Endometrial microvascular endothelial cells (primary cell): ENCODE results near the gene AZGP1. TPM values are rescaled to one million over a fixed set of nuclear protein-coding genes. Genes with fewer than 3 reads are reported as not detected.
"Not testable (repeated sequence)": the region's sequence is repeated elsewhere in the genome, so short reads cannot be mapped to it uniquely, and the experiment has no call there.

Experiments
- in situ Hi-C: cut with HindIII; loops from 2 replicates; pipeline ENCODE4 v1.10.0; 2017; ENCODE audit warnings: low sequenced_read_pairs, low pct_unique_long_range_greater_than_20kb; ENCODE audit errors: inconsistent ontology term
- total RNA-seq: library from RNA; depleted of rRNA; stranded (reverse); fragments of >200 nt; gene quantifications from one replicate; pipeline ENCODE4 v1.2.3, GENCODE V29; 2015; ENCODE audit errors: inconsistent ontology term

AZGP1 gene
- total RNA-seq, 1 donor from 2014 or later: not detected

DNA sequence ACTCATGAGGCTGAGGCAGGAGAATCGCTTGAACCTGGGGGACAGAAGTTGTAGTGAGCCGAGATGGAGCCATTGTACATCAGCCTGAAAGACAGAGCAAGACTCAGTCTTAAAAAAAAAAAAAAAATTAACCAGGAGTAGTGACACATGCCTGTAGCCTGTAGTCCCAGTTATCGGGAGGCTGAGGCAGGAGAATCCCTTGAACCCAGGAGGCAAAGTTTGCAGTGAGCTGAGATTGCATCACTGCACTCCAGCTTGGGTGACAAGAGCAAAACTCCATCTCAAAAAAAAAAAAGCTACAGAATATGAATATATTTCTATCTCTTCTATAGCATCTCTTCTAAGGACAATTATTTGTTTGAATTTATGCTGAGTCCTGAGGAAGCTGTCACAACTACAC lies 6.5 kb downstream of the AZGP1 start:
- in situ Hi-C loops: no loop called here

DNA sequence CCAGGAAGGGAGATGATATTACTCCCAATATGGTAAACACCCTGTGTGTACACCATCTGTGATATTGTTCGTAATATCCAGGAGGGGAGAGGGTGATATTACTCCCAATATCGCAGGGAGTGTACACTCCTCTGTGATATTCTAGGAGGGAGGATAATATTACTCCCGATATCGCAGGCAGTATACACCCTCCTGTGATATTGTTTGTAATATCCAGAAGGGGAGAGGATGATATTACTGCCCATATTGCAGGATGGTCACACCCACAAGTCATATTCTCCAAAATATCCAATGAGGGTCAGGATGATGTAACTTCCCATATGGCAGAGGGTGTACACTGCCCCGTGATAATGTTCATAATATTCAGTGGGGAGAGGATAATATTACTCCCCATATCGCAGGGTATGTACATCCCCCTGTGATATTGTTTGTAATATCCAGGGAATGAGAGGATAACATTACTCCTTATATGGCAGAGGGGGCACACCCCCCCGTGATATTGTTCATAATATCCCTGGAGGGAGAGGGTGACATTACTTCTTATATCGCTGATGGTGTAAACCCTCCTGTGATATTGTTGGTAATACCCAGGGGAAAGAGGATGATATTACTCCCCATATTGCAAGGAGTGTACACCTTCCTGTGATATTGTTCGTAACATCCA lies 17.1 kb downstream of the AZGP1 start:
- in situ Hi-C loops: no loop called here

DNA sequence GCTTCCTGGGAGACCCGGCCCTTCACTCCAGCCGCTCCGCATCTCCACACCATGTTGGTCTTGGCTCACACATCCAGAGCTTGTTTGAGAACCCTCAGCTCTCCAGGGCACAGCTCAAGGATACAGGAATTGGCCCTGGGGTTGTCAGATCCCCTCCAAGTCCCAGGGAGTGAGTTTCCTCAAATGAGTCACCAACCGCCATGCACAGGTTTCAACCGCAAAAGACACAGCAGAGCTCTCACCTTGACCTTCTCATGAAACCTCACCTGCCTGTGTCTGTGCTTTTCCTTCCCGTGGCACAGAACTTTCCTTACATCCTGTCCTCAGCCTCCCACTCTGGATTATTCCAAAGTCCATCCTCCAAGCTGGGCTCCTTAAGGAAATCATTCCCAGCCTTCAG lies 20.6 kb downstream of the AZGP1 start:
- in situ Hi-C loops: no loop called here

DNA sequence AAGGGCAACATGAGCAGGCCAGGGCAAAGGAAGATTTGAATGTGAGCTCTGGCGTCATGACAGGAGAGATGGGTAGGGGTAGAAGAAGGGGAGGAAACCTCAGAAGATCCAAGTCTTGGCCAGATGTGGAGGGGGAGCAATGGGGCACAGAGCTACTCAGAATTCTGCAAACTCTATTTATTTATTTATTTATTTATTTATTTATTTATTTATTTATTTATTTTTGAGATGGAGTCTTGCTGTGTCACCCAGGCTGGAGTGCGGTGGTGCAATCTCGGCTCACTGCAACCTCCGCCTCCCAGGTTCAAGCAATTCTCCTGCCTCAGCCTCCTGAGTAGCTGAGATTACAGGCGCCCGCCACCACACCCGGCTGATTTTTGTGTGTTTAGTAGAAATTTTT lies 21.2 kb downstream of the AZGP1 start:
- in situ Hi-C loops: not testable (repeated sequence)

DNA sequence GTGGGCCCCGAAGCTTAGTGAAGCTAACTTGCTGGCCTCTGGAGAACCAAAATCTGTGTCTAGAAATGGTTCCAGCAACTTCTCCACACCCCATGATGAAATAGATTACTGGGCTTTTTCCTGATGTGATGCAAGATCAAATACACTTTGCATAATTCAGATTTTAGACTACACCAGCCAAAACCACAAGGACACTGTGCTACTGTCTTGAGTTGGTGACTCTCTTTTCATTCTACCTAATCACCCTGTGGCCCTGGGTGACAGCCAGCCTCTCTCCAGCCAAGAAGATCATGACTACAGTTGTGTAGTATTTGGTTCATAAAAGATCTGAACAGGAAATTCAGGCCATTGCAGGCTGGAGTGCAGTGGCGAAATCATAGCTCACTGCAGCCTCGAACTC lies 22.2 kb downstream of the AZGP1 start:
- in situ Hi-C loops: no loop called here

DNA sequence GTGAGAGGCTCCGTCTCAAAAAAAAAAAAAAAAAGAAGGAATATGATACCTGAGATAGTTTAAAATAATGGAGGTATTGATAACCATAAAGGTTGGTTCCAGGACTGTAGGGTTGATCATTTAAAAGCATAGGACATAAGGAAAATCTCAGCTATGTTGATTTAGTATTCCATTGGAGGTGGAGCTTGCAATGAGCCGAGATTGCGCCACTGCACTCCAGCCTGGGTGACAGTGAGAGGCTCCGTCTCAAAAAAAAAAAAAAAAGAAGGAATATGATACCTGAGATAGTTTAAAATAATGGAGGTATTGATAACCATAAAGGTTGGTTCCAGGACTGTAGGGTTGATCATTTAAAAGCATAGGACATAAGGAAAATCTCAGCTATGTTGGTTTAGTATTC lies 23.2 kb downstream of the AZGP1 start:
- in situ Hi-C loops: not testable (repeated sequence)

DNA sequence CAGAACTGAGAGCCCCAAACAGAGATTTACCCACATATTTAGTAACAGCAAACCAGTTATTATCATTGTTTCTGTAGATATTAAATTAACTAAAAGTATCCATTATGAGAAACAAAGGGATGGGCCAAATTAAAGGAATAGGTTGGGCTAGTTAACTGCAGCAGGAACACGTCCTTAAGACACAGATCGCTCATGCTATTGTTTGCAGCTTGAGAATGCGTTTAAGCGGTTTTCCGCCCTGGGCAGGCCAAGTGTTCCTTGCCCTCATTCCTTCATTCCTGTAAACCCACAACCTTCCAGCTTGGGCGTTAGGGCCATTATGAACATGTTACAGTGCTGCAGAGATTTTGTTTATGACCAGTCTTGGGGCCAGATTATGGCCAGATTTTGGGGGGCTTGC lies 25.0 kb downstream of the AZGP1 start:
- in situ Hi-C loops: not testable (repeated sequence)

DNA sequence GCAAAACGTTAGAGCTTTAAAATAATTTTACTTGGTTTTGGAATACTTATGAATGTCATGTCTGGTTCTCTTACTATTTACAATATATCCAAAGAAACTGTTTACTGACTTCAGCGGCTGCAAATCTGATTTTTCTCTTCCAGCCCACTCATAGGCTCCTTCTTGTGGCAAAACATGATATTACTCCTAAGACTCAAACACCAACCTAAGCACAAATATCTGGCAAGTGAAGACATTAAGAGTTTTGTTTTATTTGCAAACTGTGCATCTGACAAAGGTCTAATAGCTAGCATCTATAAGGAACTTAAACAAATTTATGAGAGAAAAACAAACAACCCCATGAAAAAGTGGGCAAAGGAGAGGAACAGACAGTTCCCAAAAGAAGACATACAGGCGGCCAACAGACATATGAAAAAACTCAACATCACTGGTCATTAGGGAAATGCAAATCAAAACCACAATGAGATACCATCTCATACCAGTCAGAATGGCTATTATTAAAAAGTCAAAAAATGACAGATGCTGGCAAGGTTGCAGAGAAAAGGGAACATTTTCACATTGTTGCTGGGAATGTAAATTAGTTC lies 26.1 kb downstream of the AZGP1 start:
- in situ Hi-C loops: no loop called here

DNA sequence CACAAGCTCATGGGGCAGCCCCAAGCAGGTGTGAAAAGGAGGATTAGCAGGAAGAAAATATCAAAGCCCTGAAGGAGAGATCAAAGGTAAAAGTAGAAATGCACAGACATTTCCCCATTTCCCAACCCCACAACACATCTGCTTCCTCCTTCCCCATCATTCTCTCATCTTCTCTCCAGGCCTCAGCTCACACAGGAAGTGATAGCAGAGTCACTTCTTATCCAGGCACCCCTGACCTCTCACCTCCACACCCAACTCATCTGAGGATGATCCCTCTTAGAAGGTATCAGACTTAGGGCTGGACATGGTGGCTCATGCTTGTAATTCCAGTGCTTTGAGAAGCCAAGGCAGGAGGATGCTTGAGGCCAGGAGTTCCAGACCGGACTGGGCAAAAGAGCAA lies 28.2 kb downstream of the AZGP1 start:
- in situ Hi-C loops: no loop called here

DNA sequence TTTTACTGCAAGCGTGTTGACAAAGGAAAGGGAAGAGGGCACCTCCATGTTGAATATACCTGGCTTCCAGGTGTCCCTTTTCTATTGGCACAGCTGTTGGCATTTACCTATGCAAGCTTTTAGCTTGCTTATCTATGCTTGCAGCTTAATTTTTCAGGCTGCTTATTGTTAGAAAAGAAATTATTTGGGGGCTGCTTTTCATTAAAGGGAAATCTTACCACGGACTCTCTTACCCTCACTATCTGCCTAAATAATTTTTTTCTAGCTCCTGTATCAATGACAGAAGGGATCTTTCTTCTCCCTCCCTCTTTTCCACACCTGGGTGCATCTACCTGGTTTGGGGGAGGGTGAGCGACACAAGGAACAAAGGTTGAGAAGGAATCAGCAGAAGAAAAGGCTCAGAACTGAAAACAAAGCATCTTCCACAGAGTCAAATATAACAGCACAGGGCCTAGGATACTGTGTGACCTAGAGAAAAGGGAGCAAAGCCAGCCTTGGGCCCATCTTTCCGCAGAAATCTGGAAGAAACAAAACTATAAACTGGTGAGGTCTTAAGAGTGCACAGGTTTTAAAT lies 31.2 kb downstream of the AZGP1 start:
- in situ Hi-C loops: no loop called here

DNA sequence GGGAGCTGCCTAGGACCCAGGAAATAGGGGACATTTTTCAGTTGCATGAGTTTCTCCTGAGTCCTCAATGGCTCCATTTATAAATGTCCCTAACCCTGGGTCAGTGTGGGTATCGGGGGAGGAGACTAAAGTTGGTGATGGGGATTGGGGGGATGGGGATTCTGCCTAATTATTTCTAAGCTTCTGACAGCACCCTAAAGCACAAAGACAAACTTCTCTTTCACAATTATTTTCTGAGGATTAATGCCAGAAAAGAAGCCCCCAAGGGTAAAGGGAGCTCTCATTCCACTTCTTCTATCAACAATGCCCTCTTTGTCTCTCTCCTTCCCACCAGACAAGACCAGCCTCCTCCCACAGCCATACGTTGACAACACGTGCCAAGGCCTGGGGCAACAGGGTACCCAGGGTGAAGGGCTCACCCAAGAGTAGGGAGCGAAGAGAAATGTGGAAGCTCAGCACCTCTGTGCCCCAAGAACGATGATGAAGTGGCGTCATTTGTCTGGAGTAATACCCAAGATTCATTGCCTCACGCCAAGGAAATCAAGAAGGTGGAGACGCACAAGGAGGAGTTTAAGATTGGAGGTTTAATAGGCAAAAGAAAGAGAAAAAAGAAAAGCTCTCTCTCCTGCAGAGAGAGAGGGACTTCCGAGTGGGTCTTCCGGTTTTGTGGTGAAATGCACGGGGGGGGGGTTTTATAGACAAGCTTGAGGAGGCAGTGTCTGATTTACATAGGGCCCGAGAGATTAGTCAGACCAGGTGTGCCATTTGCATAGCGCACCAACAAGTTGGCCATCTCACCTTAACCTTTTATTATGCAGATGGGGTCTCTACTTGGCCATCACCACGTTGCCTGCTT lies 32.0 kb downstream of the AZGP1 start:
- in situ Hi-C loops: no loop called here

DNA sequence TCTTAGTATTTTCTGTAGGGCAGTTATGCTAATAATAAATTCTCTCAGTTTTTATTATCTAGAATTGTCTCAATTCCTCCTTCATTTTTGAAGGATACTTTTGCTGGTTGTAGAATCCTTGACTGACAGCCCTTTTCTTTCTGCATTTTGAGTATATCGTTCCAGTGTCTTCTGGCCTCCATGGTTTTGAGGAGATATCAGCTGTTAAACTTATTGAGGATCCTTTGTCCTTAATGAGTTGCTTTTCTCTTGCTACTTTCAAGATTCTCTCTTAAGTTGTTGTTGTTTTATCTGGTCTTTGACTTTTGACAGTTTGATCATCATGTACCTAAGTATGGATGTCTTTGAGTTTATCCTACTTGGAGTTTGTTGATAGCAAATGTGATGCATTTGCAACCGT lies 37.5 kb downstream of the AZGP1 start:
- in situ Hi-C loops: no loop called here

DNA sequence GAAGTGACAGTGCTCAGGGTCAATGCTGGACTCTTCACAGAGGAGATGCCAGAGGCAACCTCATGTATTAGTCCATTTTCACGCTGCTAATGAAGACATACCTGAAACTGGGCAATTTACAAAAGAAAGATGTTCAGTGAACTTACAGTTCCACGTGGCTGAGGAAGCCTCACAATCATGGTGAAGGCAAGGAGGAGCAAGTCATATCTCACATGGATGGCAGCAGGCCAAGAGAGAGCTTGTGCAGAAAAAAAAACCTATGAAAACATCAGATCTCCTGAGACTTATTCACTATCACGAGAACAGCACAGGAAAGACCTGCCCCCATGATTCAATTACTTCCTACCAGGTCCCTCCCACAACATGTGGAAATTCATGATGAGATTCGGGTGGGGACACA lies 40.8 kb downstream of the AZGP1 start:
- in situ Hi-C loops: not testable (repeated sequence)

DNA sequence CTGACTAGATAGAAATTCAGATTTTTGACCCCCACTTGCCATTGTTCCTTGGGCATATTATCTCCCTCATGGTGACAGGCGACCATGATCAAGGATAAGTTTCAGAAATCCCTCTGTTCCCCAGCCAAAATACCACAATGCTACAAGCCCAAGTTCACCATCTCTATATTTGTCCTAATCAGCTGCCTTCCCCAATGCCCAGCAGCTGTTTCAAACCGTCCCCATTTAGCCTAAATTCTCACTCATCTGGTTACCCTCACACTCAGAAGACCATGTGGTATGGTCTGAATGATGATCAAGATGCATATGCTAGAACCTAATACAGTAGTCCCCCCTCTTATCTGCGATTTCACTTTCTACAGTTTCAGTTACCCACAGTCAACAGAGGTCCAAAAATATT lies 45.5 kb downstream of the AZGP1 start:
- in situ Hi-C loops: no loop called here

DNA sequence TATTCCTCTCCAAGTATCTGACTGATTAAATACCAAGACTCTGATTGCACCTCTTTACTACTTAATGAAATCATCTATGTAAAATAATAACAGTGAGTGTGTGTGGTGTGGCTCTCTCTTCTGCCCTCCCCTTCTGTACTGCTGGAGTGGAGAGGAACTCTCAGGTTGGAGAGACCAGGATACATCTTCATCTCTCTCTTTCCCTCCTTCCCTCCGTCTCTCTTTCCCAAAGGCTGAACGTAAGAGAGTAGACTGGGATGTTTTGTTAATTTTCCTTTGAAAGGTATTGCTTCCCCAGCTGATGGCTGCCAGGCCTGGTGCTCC lies 46.1 kb downstream of the AZGP1 start:
- in situ Hi-C loops: no loop called here

DNA sequence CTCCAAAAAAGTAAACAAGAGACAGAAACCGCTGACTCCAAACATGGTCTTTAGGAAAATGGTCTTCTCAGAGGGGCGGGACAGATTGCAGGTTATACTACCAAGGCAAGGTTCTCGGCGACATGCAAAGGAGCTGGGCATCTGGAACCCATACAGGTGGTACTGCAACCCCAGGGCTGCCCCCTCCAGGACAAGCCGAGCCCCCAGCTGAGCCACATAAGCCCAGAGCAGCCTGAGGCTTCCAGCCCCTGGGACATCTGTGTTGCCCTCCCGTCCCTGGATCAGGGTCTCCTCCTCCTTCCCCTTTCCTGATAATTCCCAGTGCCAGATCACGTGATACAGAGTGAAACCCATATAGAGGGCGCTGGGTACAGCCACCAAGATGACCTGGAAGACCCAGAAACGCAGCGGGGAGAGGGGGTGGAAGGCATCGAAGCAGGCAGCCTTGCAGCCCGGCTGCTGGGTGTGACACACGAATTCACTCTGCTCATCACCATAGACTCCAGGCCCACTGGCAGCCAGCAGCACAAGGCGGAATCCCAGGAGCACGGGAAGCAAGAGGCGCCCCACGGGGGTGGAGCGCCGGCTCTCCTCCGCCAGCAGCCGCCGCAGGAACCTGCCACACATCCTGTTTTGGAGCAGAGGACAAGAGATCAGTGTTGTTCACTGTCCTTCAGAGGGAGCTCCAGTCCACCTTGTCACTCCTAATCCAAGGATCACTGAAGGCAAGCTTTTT lies 46.7 kb downstream of the AZGP1 start, which contains the start of gene GJC3:
Gene GJC3 (minus strand): TSS at position 627 of the 736 bp plus-strand sequence. CDS start 0 bp downstream, at position 627.
- in situ Hi-C loops: no loop called here

DNA sequence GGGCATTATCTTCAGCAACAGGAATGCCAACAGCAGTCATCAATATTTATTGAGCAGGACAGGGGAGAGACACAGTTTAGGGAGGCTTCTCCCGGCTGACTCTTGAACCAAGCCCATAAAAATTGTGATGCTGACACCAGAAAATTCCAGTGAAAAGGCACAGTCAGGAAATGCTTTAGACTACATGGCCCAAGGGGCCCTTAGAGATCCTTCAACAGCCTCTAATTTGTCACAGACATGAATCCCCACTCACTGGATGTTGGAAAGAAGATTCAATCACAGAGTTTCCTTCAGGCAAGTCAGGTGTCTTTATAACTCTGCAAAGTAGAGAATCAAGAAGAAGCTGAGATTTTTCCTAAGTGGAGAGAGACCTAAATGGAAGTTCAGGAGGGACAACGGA lies 47.6 kb downstream of the AZGP1 start:
- in situ Hi-C loops: no loop called here

DNA sequence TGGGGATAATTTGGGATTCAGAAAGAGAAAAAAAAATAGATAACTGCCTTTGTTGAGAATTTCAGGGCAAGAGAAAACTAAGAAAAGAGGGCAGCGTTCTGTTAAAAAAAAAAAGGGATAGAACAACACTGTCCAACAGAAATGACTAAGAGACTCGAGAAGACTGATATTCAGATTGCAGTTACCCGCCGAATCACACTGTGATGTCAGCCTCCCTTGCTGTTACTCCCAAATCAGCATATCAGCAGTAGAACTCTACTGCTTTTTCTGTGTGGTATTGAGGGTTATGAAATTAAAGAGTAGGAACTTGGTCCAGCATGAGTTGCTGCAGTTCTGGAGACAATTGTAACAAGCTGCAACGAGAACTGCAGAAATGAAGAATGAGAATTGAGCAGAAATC lies 48.3 kb downstream of the AZGP1 start:
- in situ Hi-C loops: no loop called here

DNA sequence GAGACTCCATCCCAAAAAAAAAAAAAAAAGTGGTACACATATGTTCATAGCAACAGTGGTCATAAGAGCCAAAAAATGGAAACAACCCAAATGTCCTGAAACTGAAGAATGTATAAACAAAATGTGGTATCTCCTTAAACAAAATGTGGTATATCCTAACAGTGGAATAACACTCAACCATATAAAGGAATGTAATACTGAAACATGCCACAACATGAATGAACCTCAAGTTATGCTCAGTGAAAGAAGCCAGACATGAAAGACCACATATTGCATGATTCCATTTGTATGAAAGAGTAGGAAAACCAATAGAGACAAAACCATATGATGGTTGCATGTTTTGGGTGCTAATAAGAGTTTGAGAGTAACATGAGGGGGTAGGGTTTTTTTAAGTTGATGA lies 49.5 kb downstream of the AZGP1 start:
- in situ Hi-C loops: no loop called here
